Omental fat pad (tissue), 4 donors: ENCODE results near the gene TNRC18. TPM values are rescaled to one million over a fixed set of nuclear protein-coding genes. Genes with fewer than 3 reads are reported as not detected.
"Not testable (repeated sequence)": the region's sequence is repeated elsewhere in the genome, so short reads cannot be mapped to it uniquely, and the experiment has no call there.

Source experiments
- ATAC-seq: fragments of 150-250 bp; one replicate; pipeline ENCODE4 v1.9.1; 2016; ENCODE audit warnings: mild to moderate bottlenecking, moderate library complexity; ENCODE audit not compliant: low FRiP score
- DNase-seq: peaks from one replicate; pipeline ENCODE4 v3.0.0-alpha.2; 2019; ENCODE audit warnings: low spot score
- CTCF ChIP-seq, 3 donors: fragments of 450-650 bp; IDR thresholded peaks; one replicate each; pipeline ENCODE4 v1.5.1; 2016 to 2017; ENCODE audit warnings: antibody characterized with exemption in 3 of 3, mild to moderate bottlenecking in 3 of 3, moderate library complexity in 2 of 3
- total RNA-seq, 4 donors: library from RNA; depleted of rRNA; stranded (reverse); fragments of >200 nt; gene quantifications; one replicate each; pipeline ENCODE4 v1.1.0, GENCODE V29; 2016

Gene TNRC18
- total RNA-seq, 4 donors from 2014 or later: 26.0 to 62.4 (median 29.4) TPM

DNA sequence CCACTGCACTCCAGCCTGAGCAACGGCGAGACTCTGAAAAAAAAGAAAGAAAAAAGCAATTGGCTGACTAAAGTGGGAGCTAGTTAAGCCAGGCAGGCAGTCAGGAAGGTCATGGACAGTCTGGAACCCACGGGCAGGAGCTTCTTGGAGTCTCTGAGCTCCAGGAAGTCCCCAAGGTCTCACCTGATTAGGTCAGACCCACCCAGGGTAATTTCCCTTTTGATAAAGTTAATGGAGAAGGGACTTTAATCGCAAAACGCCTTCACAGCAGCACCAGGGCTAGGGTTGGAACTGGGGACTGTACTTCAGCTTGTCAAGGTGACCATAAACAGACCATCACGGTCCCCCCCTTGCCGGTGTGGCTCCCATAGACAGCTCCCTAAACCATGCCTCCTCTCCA is 134.3 kb downstream of the TNRC18 start:
- no peak for TF ChIP-seq CTCF (IDR thresholded peaks at IDR 0.05)
- DNase-seq (no peak), ATAC-seq (no peak)

DNA sequence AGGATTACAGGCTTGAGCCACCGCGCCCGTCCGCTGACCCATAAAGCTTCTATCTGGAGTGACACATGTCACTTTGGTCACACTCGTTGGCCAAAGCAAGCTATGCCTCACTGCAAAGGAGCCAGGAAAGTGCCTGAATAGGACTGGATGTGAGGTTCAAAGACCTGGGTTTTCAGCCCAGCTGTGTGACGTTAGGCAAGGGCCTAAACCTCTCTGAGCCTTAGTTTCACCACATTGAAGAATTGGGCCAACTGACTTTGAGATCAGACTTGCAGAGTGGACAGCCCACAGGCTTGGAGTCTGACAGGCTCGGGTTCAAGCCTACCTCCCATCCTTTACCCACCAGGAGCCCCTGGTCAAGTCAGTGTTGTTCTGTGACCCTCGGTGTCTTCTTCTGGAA is 135.1 kb downstream of the TNRC18 start:
- not testable (repeated sequence) for ATAC-seq, DNase-seq

DNA sequence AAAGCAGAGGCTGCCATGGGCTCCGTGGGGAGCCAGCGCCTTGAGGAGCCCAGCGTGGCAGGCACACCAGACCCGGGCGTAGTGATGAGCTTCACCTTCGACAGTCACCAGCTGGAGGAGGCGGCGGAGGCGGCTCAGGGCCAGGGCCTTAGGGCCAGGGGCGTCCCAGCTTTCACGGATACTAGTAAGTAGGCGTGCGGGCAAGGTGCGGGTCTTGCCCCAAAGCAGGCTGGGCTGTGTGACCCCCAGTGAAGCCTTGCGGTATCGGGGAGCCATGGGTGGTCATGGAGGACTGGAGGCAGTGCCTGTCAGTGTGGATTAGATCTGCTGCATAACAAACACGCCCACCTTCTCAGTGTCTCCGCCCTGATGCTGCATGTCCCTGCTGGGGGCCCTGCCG is 135.8 kb downstream of the TNRC18 start:
- no peak for TF ChIP-seq CTCF (IDR thresholded peaks at IDR 0.05)
- DNase-seq (no peak), ATAC-seq (no peak)

DNA sequence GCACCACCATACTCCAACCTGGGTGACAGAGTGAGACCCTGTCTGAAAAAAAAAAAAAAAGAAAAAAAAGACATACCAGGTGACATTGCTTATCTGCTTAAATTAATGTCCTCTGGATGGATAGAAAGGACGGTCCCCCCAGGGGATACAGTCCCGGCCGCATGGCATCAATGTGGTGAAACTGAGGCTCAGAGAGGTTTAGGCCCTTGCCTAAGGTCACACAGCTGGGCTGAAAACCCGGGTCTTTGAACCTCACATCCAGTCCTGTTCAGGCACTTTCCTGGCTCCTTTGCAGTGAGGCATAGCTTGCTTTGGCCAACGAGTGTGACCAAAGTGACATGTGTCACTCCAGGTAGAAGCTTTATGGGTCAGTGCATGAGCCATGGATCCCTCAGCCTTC is 136.3 kb downstream of the TNRC18 start:
- DNase-seq, ATAC-seq: not testable (repeated sequence)

DNA sequence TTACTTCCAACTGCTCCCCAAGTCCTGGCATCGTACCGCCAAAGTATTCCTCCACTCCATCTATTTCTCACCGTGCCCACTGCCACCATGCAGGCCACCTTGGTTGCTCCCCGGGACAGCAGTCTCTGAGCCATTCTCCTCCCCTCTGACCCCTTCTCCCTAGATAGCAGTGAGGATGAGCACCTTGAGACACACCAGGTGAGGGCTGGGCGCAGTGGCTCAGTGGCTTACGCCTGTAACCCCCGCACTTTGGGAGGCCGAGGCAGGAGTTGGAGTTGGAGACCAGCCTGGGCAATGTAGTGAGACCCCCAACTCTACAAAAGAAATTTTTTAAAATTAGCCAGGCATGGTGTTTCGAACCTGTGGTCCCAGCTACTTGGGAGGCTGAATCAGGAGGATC is 136.7 kb downstream of the TNRC18 start:
- ATAC-seq (no peak), DNase-seq (no peak)
- TF ChIP-seq CTCF (IDR thresholded peaks at IDR 0.05): no peak

- DNase-seq (no peak), ATAC-seq (peak; percentile 26)
- no peak for TF ChIP-seq CTCF (IDR thresholded peaks at IDR 0.05)
Measured at GRCh38 chr7:5284304-5285281, 139.0 kb downstream of the TNRC18 start.

DNA sequence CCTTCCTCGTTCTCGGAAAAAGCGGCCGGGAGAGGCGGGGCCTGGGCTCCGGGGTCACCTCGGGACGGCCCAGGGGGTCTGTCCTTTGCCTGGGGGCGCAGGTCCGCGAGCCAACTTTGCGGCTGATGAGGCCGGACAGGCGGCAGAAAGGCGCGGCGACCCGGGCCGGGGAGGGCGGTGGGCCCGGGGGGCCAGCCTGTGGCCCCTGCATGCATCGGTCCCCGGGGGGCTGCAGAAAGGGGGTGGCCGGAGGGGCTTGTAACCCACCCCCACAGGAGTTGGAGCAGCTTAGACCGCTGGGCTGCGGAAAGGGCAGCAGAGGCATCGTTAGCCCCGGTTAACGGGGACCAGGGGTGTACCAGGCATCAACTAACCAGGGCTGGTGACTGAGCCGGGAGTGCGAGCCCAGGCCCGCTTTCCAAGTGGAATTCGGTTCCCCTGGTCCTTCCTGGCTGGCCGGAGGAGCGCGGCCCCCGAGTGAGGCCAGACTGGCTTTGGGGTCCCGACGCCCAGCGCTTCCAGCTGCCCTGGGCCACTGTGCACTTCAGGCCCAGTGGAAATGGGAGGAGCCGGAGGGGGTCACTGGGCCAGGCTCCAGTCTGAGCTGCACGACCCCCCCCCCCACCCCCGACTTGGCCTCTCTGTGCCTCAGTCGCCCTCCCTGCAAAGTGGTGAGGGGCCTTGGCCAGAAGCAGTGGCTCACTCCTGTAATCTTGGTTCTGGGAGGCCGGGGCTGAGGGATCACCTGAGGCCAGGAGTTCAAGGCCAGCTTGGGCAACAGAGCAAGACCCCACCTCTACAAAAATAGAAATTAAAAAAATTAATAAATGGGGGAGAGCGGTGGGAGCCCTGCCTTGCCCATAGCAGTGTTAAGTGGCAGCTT is 140.0 kb downstream of the TNRC18 start:
- no peak for DNase-seq
- no peak for TF ChIP-seq CTCF (IDR thresholded peaks at IDR 0.05)
- ATAC-seq: no peak
